ENCODE data around the gene DGKB.

The DGKB gene

DNA sequence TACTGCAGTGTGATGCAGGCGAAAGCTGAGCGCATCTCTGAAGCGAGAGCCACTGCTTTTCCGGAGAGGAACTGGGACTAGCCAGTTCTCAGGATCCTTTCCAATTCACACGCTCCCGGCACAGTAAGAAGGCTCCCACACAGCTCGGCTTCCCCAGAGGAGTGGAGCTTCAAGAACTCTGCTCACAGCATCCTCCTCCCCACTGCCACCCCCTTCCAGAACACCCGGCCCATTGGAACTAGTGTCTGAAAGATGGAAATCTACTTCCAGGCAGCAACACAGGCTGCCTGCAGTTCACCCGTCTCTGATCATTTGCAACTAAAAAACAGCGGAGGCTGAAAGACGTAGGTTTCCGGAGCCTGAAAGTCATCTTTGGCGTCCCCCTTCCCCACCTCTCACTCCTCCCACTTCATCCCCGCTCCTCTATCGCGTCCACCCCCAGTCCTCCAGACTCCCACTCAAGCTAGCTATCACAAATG, at the start of gene DGKB:
DGKB (minus strand) TSS at position 163 of the 479 bp plus-strand sequence.
- FAIRE-seq (no peak), DNase-seq (ENCODE audit: low spot score) (peak; percentile 20)

- DNase-seq (ENCODE audit: low spot score) (no peak), FAIRE-seq (no peak)
Observed at GRCh38 chr7:14950013-14950412, 47.5 kb upstream of the DGKB start.

DNA sequence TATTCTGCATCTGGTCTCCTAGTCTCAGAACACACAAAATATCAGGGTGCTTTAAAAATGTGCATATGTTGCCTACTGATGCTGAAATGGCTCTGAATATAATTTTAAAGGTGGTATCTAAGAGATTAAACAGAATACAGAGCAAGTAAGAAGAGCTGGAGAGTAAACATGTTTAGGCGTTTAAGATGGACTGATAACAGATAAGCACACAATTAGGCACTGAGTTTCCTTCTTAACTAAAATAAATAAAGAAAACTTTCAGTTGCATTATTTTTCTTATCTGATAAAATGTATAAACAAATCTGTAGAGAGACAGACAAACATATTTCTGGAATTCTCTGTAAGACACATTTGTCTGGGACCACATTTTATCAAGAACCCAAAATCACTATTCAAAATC, 35.6 kb upstream of the DGKB start:
- no peak for DNase-seq (ENCODE audit: low spot score)
- FAIRE-seq, result no peak

DNA sequence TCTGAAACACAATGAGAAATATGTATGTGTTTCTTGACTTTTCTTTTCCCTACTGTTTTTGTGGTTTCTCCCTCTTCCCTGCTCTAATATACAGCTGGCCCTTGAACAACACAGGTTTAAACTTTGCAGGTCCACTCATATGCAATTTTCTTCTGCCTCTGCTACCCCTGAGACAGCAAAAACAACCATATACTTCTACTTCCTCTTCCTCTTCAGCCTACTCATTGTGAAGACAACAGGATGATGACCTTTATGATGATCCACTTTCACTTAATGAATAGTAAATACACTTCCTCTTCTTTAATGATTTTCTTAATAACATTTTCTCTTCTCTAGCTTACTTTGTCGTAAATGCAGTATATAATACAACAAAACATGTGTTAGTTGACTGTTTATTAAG, 35.0 kb upstream of the DGKB start:
- FAIRE-seq (no peak), DNase-seq (ENCODE audit: low spot score) (no peak)

GRCh38 chr7:14936554-14936953, 34.0 kb upstream of the DGKB start:
- FAIRE-seq, result no peak

DNA sequence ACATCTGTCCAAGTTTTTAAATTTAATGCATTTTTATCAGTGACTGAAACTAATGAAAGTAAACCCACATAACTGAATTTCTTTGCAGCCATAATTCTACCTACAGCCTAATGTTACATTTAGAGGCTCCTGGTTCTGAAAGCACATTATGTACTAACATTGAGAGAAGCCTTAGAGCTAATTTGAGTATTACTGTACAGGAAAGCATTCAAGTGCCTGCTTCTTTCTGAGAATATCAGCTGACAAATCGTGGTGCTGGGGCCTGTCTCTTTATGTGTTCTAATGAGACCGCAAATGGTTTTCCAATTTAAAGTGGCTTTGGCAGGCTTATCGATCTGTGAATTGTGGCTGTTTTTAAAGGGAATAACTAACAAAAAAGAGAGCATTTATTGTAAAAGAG, 32.3 kb upstream of the DGKB start:
- FAIRE-seq (no peak), DNase-seq (ENCODE audit: low spot score) (no peak)

More at GRCh38 chr7:14936554-14936953, 34.0 kb upstream of the DGKB start:
- DNase-seq (ENCODE audit: low spot score), result peak; percentile 6

GRCh38 chr7:14931511-14932215, 29.1 kb upstream of the DGKB start:
- no peak for FAIRE-seq
- DNase-seq (ENCODE audit: low spot score), result no peak

DNA sequence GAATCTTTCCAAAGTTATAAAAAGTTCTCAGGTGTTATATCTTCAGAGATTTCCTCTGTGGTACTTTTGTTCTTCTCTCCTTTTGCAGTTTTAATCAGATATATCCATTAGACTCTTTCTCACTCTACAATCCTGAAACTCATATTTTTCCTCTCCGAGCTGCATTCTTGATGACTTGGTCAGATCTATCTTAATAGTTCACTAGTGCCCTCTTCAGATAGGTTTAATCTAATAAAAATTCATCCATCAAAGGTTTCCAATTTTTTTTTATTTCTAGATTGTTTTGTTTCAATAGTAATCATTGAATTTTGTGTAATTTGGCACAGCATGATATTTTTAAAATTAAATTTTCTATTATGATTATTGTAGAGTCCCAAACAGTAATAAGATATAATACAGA, 21.8 kb upstream of the DGKB start:
- no peak for FAIRE-seq
- no peak for DNase-seq (ENCODE audit: low spot score)

DNA sequence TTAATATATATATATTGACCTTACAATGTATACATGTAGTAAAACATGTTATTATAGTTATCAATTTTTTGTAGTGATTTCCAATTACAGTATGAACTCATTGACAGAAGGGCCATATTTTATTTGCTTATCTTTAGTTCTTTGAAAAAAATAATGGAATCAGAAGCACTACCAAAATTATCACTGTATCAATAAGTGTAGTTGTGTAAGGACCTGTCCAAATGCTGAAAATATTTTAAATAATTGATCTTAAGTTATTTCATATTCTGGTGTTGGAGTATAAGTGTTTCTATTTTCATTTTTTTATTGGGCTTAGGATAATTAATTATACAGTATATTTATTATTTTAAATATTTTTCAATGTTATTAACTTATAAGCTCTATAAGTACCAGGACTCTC, 8.5 kb upstream of the DGKB start:
- DNase-seq (ENCODE audit: low spot score) (no peak), FAIRE-seq (no peak)

GRCh38 chr7:14908697-14909096, 6.1 kb upstream of the DGKB start:
- no peak for DNase-seq (ENCODE audit: low spot score)
- FAIRE-seq, result no peak

DNA sequence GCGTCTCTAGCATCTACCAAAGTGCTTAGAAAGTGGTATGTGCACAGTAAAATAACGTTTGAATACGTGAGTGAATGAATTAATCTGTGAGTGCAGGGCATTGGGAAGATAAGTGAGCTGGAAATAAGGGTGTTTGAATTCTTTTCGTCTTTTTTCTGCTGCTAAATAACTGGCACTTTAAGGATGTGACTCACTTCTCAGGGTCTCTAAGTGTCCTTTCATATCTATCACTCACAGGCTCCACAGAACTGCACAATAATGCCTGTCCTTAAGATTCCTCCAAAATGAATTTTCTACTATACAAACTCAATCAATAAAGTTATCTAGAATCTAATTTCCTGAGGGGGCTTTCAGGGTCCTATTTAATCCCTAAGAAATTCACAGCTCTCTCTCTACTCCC, 3.2 kb upstream of the DGKB start:
- DNase-seq (ENCODE audit: low spot score) (no peak), FAIRE-seq (no peak)

GRCh38 chr7:14900051-14900450, 2.5 kb downstream of the DGKB start:
- FAIRE-seq (no peak), DNase-seq (ENCODE audit: low spot score) (peak; percentile 10)

GRCh38 chr7:14899030-14899429, 3.5 kb downstream of the DGKB start:
- no peak for FAIRE-seq
- no peak for DNase-seq (ENCODE audit: low spot score)

- no peak for DNase-seq (ENCODE audit: low spot score)
- no peak for FAIRE-seq
Observed at GRCh38 chr7:14896461-14896860, 6.1 kb downstream of the DGKB start.

GRCh38 chr7:14894826-14895225, 7.7 kb downstream of the DGKB start:
- FAIRE-seq, result no peak
- DNase-seq (ENCODE audit: low spot score), result no peak

DNA sequence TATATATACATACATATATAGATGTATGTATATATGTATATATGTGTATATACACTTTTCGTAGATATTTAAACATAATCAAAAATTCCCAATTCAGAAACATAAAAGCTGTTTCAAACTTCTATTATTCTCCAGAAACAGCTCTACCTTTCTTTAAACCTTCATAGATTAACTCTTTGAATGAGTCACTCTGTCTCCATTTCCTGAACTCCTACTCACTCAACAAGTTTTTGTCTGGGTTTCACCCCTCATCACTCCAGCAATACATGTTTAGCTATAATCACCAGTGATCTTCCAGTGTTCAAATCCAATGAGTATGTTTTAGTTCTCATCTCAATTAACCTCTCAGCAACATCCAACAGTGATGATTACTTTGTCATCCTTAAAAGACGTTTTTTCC, 9.6 kb downstream of the DGKB start:
- DNase-seq (ENCODE audit: low spot score), result no peak
- FAIRE-seq, result no peak

- DNase-seq (ENCODE audit: low spot score) (no peak), FAIRE-seq (no peak)
Observed at GRCh38 chr7:14891289-14891688, 11.3 kb downstream of the DGKB start.

- no peak for FAIRE-seq
- no peak for DNase-seq (ENCODE audit: low spot score)
Observed at GRCh38 chr7:14888962-14889361, 13.6 kb downstream of the DGKB start.

GRCh38 chr7:14886533-14886932, 16.0 kb downstream of the DGKB start:
- no peak for FAIRE-seq

GRCh38 chr7:14875941-14876587, 26.5 kb downstream of the DGKB start:
- DNase-seq (ENCODE audit: low spot score) (no peak), FAIRE-seq (no peak)

More at GRCh38 chr7:14886533-14886932, 16.0 kb downstream of the DGKB start:
- DNase-seq (ENCODE audit: low spot score), result no peak

GRCh38 chr7:14871880-14872279, 30.7 kb downstream of the DGKB start:
- DNase-seq (ENCODE audit: low spot score) (no peak), FAIRE-seq (no peak)

- DNase-seq (ENCODE audit: low spot score) (no peak), FAIRE-seq (no peak)
Observed at GRCh38 chr7:14870394-14870793, 32.2 kb downstream of the DGKB start.

GRCh38 chr7:14868937-14869336, 33.6 kb downstream of the DGKB start:
- DNase-seq (ENCODE audit: low spot score) (no peak), FAIRE-seq (no peak)

All from urothelium cell line (cell line).